NCI-H2196 (cell line): ENCODE measurements around the gene BCL7B.
A peak's percentile ranks its signal among the peaks of the same experiment; 100 is the strongest.
"Not testable (repeated sequence)": the region's sequence is repeated elsewhere in the genome, so short reads cannot be mapped to it uniquely, and the experiment has no call there.

Experiments
- DNase-seq: peaks from one replicate; lab custom pipeline; 2025; ENCODE audit not compliant: unreplicated experiment; lab: John Stamatoyannopoulos, UW

Gene BCL7B

DNA sequence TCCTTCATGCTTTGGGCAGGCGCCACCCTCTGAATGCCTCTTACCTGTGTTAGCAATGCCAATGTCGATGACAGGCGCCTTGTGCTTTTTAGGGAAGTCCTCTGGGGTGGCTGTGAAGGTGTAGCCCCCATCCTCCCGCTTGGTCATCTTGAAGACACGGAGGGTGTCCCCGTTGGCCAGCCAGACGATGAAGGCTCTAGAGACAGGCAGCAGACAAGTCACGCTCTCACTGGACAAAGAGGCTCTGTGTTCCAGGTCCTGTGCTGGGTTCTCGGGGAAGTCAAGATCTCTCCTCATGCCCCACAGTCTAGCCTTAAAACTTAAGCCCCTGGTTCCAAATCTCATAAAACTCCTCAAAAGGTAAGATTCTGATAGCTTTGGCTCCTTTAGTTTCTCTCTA lies 15.8 kb upstream of the BCL7B start:
- DNase-seq = no peak

DNA sequence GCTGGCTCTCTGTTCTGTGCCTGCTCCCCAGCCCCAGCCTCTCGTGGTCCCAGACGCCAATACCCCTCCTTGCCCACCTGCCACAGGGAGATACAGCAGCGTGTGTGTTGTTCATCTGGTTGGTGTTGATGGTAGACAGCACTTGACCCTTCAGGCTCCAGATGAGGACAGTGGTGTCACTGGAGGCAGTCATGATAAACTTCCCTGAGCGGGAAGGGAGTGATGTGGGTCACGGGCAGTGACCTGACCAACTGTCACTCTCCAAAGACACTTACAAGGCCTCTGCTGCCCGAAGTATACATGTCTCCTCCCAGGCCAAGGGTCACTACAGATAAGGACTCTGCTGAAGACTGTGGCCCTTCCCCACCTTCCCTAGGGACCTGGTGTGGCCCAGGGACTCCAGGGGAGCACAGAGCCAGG lies 15.3 kb upstream of the BCL7B start:
- no peak for DNase-seq

DNA sequence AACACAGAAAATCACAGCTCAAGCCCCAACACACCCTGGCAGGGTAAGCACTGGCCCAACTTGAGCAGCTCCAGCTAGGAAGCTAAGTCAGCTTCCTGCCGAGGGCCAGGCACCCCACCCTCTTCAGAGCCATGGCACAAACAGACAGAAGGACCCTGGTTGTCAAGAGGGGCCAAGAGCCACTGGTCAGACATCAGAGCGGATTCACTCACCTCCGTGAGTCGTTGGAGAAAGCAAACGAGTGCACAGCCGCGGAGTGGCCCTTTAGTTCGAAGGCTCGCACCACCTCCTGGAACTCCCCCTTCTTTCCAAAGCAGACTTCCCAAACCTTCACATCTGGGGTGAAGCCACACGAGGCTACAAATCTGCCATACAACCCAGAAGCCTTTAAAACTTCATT lies 13.5 kb upstream of the BCL7B start:
- DNase-seq = no peak

DNA sequence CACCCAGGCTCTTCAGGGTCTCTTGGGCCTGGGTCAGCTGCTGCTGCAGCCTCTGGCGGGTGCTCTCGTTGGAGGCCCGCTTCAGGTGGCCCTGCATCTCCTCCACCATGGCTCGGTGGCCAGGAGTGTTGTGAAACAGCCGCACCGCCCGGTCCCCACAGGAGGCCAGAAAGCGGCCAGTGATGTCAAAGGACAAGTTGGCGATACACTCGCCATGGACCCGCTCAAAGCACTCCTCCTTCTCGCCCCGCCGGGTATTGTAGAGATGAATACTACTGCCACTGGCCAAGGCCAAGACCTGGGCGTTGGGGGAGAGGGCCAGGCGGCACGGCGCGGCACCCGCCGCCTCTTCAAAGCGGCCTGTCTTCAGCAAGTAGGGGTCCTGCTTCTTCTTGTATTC lies 13.0 kb upstream of the BCL7B start:
- no peak for DNase-seq

DNA sequence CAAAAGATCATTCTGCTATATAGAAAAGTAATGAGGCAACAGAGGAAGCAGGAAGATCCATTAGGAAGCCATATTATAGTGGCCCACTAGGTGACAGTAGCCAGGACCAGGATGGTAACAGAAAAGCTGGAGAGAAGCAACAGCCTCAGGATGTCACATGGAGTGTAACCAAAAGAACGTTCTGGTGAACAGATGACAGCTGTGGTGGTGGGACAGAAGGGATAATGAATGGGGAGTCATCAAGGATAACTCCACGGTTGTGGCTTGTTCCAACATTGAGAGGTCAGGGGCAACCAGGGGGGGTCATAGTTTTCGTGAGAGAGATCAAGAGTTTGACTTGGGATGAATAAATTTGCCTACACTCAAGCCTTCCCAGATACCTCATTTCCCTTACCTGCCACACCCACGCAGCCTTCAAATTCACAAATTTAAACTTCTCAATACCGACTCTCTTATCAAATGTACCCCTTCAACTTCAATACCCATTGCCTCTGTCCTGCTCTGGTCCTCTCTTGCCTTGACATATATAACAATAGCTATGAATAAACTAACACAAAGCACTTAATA lies 11.6 kb upstream of the BCL7B start:
- no peak for DNase-seq

DNA sequence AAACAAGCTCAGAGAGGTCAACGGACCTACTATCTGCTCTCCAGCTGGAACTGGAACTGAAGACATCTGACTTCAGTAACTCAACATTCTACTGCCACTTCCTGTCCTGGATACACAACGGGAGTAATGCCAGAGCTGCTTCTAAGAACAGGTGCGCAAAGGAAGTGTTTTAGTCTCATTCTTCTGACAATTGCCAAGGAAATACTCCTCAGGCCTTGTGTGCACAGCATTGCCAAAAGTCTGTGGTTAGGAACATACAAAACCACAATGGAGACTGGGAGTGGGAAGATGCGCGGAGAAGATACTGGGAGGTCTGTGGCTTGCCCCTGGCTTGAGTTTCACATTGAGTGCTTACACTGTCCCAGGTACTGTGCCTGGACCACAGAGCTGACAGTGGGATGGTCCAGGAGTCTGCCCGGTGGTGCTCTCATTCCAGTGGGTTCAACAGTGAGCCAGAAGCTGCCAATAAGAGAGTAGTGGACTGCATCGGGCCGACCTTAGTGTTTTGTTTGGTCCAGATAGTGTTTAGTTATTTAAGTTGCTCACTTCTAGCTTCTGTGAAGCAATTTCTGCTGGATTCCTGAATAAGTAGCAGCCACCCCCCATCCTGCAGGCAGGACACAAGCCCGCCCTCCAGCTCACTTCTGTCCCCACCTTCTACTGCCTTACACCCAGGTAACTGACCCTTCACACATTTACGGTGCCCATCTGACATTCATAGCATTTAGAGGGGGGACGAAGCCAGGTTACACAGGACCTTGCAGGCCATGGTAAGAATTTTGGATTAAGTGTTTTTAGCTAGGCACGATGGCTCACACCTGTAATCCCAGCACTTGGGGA lies 10.6 kb upstream of the BCL7B start:
- no peak for DNase-seq

DNA sequence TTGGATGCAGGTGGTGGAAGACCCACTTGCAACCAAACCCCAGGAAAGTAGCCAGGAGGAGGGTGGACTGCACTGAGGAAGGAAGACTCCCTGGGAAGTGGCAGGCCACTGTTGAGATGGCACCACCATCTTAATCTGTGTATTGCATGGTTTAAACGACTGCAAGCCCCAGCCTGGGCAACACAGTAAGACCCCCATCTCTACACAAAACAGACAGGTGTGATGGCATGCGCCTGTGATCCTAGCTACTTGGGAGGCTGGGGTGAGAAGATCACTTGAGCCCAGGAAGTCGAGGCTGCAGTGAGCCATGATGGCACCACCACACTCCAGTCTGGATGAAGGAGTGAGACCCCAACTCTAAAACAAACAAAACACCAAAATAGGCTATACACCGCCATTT lies 9.7 kb upstream of the BCL7B start:
- DNase-seq = no peak

DNA sequence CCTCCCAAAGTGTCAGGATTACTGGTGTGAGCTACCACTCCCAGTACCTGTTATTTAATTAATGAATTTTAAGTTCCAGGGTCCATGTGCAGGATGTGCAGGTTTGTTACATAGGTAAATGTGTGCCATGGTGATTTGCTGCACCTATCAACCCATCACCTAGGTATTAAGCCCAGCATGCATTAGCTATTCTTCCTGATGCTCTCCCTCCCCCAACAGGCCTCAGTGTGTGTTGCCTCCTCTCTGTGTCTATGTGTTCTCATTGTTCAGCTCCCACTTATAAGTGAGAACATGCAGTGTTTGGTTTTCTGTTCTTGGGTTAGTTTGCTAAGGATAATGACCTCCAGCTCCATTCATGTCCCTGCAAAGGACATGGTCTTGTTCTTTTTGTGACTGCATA lies 8.9 kb upstream of the BCL7B start:
- DNase-seq = not testable (repeated sequence)

DNA sequence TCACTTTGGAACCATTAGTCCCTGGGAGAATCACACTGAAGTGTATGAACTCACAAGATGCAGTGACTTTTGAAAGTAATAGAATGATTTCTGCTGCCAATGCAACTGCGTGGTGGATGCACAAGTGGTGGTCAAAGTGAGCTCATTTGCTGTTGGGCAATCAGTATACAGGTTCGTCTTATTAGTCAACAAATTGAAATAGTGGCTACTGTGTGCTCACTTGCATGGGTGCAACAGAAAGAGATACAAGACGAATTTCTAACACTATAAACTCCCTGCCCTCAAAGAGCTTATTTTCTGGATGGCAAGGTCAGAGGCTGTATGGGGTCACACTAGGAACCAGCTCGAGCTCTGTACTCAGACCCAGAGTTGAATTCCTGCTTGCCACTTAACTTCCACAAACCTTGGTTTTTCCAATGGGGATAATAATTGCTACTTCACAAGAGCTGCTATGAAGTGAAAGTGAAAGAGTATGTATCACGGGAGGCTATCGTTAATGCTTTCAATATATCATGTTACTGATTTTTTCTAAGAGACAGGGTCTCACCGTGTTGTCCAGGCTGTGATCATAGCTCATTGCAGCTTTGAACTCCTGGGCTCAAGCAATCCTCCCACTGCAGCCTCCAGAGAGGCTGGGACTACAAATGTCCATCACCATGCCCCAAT lies 8.3 kb upstream of the BCL7B start:
- no peak for DNase-seq

DNA sequence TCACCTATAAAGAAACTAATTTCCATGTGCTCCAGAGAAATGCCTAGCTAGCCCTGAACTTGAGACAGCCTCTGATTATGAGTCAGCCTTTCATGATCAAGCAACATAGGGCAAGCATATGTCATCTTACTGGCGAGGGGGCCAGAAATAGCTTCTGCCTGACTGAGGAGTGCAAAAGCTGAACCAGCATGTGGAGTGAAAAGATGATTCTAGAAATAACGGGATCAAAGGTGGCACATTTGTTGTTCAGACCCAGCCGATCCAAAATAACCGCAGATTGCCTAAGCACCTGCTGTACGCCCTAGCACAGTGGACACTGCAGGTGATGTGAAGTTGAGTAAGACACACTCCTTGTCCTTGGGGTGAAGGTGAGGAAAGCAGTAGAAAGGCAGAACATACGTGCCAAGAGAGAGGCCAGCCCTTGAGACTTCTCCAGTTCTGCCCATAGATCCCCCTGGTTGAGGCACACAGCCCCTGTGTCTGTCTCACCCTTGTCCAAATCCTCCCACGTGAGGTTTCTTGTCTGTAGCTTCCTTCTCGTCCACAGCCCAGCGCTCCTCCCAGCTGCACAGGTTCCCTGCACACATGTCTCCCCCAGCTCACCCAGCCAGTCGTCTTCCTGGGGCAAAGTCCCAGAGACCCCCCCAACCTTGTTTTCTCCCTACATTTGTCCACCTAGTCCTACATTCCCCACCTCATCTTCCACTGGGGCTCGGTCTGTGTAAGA lies 2.8 kb upstream of the BCL7B start:
- DNase-seq = no peak

DNA sequence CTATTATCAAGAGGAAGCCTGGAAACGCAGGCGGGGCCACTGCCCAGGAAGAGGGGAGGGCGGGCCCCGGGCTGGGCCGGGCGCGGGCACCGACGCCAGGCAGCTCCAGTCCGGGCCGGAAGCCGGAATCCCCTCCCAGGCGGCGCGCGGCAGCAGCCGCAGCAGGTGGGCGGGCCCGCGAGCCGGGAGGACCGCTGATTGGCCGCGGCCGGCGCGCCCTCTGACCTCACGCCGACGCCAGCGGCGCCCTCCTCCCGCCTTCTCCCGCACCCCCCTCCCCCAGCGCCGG lies 438 bp downstream of the BCL7B start:
- peak; percentile 95 for DNase-seq

DNA sequence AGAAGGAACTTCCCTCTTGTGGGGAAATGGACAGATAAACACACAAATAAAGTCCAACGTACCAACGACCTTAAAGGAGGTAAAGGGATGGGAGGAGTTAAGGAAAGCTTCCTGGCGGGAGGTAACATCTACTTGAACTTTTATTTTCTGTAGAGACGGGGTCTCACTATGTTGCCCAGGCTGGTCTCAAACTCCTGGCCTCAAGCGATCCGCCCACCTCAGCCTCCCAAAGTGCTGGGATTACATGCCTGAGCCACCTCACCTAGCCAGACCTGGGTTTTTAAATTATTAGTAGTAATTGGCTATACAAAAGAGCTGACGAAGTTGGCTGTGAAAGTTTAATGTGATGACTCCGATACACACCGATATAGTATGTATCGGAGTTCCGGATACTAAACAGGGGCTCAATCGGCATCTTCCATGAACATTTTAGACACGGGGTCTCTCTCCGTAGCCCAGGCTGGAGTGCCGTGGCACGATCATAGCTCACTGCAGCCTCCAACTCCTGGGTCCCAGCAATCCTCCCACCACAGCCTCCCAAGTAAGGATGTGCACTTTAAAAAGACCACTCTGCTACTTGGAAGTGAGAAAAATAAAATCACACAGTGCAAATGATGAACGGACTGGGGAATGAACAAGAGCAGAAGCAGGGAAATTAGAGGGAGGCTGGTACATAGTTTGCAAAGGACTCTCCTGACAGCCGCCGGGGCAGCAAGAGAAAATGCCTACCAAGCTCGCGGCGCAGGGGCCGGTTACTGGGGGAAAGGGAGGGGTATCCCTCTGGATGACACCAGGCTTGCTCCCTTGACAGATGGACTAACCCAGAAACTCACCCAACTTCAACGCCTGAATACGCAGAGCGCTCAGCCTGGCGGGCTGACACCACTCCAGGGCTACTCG lies 1.0 kb downstream of the BCL7B start:
- no peak for DNase-seq

DNA sequence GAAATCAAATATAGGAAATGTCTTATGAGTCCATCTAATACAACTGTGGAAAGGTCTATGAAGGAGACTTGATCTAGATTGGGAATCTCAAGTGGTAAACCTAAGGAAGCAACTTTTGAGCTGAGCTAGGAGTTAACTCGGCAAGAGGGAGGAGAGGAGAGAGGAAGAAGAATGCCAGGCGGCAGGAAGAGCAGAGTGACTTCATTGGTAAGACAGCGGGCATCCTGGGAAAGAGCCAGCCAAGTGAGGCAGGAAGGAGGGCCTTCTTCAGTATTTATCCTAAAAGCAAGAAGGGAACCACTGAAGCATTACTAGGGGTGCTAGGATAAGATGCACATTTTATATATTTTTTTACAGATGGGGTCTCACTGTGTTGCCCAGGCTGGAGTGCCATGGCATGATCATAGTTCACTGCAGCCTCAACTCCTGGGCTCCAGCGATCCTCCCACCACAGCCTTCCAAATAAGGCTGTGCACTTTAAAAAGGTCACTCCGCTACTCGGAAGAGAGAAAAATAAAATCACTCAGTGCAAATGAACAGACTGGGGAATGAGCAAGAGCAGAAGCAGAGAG lies 2.0 kb downstream of the BCL7B start:
- no peak for DNase-seq

DNA sequence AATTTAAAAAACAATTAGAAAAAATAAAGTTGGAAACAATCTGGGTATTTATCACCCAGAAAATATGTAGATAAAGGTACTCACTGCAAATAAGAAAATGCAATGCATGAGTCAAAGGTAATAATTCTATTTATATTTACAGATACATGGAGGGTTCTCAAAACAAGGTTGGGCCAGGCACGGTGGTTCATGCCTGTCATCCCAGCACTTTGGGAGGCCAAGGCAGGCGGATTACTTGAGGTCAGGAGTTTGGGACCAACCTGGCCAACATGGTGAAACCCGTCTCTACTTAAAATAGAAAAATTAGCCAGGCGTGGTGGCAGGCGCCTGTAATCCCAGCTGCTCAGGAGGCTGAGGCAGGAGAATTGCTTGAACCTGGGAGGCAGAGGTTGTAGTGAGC lies 7.4 kb downstream of the BCL7B start:
- not testable (repeated sequence) for DNase-seq

DNA sequence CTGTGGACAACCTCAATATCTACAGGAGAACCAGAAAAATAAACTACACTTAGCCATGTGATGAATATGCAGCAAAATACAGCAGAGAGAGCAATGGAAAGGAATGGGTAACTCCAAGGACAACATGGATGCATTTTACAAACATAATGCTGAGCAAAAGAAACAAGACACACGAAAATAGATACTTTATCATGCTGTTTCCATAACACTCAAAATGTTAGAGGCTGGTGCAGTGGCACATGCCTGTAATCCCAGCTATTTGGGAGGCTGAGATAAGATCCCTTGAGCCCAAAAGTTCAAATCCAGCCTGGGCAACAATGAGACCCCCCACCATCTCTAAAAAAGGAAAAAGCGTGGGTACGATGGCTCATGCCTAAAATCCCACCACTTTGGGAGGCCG lies 8.3 kb downstream of the BCL7B start:
- no peak for DNase-seq

DNA sequence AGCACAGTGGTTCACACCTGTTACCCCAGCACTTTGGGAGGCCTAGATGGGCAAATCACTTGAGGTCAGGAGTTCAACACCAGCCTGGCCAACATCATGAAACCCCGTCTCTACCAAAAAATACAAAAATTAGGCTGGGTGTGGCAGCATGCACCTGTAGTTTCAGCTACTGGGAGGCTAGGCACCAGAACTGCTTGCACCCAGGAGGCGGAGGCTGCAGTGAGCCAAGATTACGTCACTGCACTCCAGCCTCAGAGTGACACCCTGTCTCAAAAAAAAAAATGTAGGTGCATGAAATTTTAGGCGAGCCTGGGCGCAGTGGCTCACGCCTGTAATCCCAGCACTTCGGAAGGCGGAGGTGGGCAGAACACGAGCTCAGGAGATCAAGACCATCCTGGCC lies 9.6 kb downstream of the BCL7B start:
- no peak for DNase-seq

DNA sequence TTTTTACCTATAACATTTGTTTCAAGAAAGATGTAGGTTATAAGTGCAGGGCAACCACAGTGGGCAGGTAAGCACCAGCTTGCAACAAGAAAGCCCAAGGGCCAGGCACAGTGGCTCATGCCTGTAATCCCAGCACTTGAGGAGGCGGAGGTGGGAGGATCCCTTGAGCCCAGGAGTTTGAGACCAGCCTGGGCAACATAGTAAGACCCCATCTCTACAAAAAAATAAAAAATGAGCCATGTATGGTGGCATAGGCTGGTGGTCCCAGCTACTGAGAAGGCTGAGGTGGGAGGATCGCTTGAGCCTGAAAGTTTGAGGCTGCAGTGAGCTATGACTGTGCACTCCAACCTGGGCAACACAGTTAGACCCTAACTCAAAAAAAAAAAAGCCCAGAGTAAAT lies 12.8 kb downstream of the BCL7B start:
- DNase-seq = no peak

DNA sequence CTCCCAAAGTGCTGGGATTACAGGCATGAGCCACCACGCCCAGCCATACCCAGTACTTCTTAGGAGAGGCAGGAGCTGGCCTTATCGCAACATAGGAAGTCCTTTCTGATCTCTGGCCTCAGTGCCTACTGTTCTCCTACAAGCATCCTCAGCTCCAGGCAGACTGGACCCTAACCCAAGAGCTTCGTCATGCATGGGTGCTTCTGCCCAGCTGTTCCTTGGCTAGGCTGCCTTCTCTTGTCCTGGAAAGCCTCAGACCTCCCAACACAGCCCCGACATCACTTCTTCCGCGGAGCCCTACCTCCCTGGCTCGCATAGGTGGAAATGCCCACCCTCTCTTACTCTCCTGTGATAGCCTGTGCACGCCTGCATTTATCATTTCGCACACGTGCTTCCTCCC lies 15.8 kb downstream of the BCL7B start:
- no peak for DNase-seq

DNA sequence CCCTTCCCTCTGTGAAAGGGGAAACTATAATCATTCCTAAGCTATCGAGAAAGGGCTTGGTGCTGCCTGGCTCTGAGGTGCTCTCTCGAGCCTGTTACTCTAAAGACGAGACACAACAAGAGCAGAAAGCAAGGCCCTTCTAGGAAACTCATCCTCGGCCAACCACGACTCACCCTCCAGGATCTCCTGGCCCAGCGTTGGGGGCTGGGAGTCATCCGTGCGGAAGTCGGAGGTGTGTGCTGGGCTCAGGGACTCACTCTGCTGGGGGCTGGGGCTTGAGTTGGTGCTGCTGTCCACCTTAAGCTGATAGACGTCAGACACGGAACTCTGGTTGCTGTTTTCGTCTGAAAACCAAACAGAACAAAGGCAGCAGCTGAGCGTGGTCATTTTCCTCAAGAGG lies 17.8 kb downstream of the BCL7B start:
- DNase-seq = no peak

DNA sequence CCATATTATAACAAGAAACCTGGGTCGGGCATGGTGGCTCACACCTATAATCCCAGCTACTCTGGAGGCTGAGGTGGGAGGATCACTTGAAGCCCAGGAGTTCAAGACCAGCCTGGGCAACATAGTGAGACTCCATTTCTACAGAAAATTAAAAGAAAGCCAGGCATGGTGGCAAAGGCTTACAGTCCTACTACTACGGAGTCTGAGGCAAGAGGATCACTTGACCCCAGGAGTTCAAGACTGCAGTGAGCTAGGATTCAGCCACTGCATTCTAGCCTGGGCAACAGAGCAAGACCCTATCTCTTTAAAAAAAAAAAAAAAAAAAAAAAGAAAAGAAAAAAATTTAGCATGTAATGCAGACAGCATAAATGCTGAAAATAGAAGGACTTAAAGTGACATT lies 19.0 kb downstream of the BCL7B start:
- not testable (repeated sequence) for DNase-seq

DNA sequence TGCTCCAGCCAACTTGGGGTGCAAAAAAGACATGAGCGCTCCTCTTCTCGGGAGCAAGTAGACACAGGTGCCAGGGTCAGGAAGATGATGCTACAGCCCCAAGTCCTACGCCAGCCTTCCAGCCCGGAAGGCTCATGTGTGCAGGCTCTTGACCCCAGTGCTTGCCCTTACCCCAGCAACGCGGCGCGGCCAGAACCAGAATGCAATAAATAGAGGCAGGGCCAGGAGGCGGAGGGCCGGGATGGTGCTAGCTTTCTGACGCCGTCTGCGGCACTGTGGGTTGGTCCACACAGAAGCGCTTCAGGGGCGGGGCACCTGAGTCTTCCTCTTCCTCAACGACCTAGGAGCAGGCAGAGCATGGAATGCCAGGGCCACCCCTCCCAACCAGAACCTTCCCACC lies 20.4 kb downstream of the BCL7B start:
- no peak for DNase-seq
